Dedifferentiated amniotic fluid mesenchymal stem cell (primary cell): Measurements from ENCODE around the gene TRPM5.

ENCODE experiments used
- DNase-seq: peaks from one replicate; pipeline ENCODE4 v3.0.0-alpha.2; 2016; ENCODE audit errors: extremely low spot score

TRPM5 gene

GRCh38 chr11:2452321-2453012 lies 8.2 kb upstream of the TRPM5 start:
- DNase-seq: no peak

- no peak for DNase-seq
Measured at GRCh38 chr11:2451916-2452315, 7.6 kb upstream of the TRPM5 start.

- no peak for DNase-seq
Measured at GRCh38 chr11:2451336-2451735, 7.0 kb upstream of the TRPM5 start.

GRCh38 chr11:2450321-2451041 lies 6.2 kb upstream of the TRPM5 start:
- DNase-seq: no peak

- DNase-seq: no peak
Measured at GRCh38 chr11:2449548-2450320, 5.4 kb upstream of the TRPM5 start.

- DNase-seq: no peak
Measured at GRCh38 chr11:2448661-2449547, 4.6 kb upstream of the TRPM5 start.

GRCh38 chr11:2447951-2448650 lies 3.8 kb upstream of the TRPM5 start:
- DNase-seq: no peak

- DNase-seq: no peak
Measured at GRCh38 chr11:2447253-2447950, 3.1 kb upstream of the TRPM5 start.

GRCh38 chr11:2446590-2447252 lies 2.4 kb upstream of the TRPM5 start:
- no peak for DNase-seq

GRCh38 chr11:2445746-2446551 lies 1.6 kb upstream of the TRPM5 start:
- DNase-seq: no peak

- no peak for DNase-seq
Measured at GRCh38 chr11:2444821-2445745, 769 bp upstream of the TRPM5 start, which contains the start of gene KCNQ1. TSS of gene KCNQ1 (plus strand) at chr11:2445008. CDS start at chr11:2445099, 91 bp downstream.

GRCh38 chr11:2443406-2443805 lies 908 bp downstream of the TRPM5 start:
- no peak for DNase-seq

- no peak for DNase-seq
Measured at GRCh38 chr11:2442589-2442988, 1.7 kb downstream of the TRPM5 start.

GRCh38 chr11:2441171-2441570 lies 3.1 kb downstream of the TRPM5 start:
- no peak for DNase-seq

- DNase-seq: no peak
Measured at GRCh38 chr11:2440646-2441045, 3.7 kb downstream of the TRPM5 start.

GRCh38 chr11:2439820-2440219 lies 4.5 kb downstream of the TRPM5 start:
- no peak for DNase-seq

- DNase-seq: no peak
Measured at GRCh38 chr11:2437516-2437915, 6.8 kb downstream of the TRPM5 start.

- no peak for DNase-seq
Measured at GRCh38 chr11:2436521-2437031, 7.7 kb downstream of the TRPM5 start.
